ENCODE results near the gene GNG12. TPM values are rescaled to one million over a fixed set of nuclear protein-coding genes. Genes with fewer than 3 reads are reported as not detected.
A peak's percentile ranks its signal among the peaks of the same experiment; 100 is the strongest.

Gene GNG12
- total RNA-seq, 1 donor from 2014 or later = 100 TPM

DNA sequence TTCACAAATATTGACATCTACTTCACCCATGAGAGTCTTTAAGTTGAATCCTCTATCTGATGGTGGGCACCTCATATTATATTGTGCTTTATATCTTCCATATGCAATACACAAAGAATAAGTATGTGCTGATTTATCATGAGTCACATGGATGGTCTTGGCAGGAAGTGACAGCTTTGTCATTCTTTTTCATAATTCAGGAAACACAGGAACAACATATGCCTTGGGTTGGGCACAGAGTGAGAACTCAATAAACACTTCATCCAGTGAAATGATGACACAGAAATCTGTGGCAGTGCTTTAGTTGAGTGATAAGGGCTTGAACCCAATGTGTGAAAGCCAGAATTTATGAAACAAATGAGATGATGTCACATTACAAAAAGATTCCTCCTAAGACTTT is 107.0 kb downstream of the GNG12 start:
- Mint-ChIP-seq H3K27ac (ENCODE audit: unreplicated experiment) (peak overlapping the region; percentile 28), H3K27me3 (ENCODE audit: unreplicated experiment) (no peaks in the 10 kb centered on the region), H3K36me3 (ENCODE audit: unreplicated experiment) (peaks cover 3% of the 10 kb centered on the region), H3K4me1 (ENCODE audit: unreplicated experiment) (peaks cover 26% of the 10 kb centered on the region), H3K4me3 (ENCODE audit: unreplicated experiment) (no peak overlapping the region), H3K9me3 (ENCODE audit: unreplicated experiment) (no peaks in the 10 kb centered on the region)
- DNase-seq (ENCODE audit: extremely low spot score, unreplicated experiment) = no peak
- TF ChIP-seq, protein P1, sequence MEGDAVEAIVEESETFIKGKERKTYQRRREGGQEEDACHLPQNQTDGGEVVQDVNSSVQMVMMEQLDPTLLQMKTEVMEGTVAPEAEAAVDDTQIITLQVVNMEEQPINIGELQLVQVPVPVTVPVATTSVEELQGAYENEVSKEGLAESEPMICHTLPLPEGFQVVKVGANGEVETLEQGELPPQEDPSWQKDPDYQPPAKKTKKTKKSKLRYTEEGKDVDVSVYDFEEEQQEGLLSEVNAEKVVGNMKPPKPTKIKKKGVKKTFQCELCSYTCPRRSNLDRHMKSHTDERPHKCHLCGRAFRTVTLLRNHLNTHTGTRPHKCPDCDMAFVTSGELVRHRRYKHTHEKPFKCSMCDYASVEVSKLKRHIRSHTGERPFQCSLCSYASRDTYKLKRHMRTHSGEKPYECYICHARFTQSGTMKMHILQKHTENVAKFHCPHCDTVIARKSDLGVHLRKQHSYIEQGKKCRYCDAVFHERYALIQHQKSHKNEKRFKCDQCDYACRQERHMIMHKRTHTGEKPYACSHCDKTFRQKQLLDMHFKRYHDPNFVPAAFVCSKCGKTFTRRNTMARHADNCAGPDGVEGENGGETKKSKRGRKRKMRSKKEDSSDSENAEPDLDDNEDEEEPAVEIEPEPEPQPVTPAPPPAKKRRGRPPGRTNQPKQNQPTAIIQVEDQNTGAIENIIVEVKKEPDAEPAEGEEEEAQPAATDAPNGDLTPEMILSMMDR (IDR thresholded peaks at IDR 0.05) = no peak

DNA sequence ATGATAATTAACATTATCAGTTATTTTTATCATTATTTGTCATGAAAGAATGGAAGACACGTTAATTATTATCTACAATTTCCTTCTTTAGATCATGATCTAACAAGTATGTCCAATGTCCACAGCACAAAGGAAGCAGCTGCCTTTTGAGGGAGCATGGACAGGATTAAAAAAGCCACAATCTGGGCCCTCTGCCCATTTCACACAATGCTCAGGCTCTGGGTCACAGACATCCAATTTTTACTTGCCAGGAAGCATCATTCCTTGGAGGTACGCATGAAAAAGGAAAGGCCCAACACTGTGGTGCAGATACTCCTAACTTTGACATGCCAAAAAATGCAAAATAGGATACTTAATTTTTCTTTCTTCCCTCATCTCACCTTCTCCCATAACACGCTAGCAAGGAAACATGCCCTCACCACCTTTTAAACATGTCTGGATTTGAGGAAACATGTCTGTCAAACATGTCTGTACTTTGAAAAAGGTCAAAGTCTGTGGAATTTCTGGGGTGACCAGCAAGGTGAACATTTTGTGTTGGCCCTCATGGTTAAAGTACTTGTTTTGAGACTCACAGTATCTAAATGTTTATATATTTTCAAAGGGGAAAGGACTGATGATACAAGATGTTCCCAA is 108.2 kb downstream of the GNG12 start:
- H3K27ac Mint-ChIP-seq (ENCODE audit: unreplicated experiment) = peak overlapping the region; percentile 71
- H3K4me1 Mint-ChIP-seq (ENCODE audit: unreplicated experiment) = peaks cover 24% of the 10 kb centered on the region
- no peaks in the 10 kb centered on the region for H3K9me3 Mint-ChIP-seq (ENCODE audit: unreplicated experiment)
- H3K4me3 Mint-ChIP-seq (ENCODE audit: unreplicated experiment) = no peak overlapping the region
- no peak for DNase-seq (ENCODE audit: extremely low spot score, unreplicated experiment)
- H3K36me3 Mint-ChIP-seq (ENCODE audit: unreplicated experiment) = peaks cover 3% of the 10 kb centered on the region
- TF ChIP-seq, protein P1 (IDR thresholded peaks at IDR 0.05) = no peak
- H3K27me3 Mint-ChIP-seq (ENCODE audit: unreplicated experiment) = no peaks in the 10 kb centered on the region

DNA sequence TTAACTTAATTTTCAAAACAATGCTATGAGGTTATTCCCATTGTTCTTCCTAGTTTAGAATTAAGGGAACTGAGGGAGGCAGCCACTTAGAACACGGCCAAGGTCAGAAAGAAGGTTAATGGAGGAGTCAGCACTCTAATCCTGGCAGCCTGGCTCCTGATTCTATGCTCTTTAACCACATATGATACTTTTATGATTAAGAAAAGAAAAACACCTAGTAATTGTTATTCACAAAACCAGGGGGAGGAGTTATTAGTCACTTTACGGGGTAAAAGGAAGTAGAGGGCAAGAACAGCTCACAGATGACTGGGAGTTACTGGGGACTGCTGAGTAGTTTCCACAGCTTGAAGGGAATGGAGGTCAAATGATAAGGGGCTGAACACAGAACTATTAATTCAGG is 109.6 kb downstream of the GNG12 start:
- H3K36me3 Mint-ChIP-seq (ENCODE audit: unreplicated experiment) = peaks cover 2% of the 10 kb centered on the region
- H3K27ac Mint-ChIP-seq (ENCODE audit: unreplicated experiment) = no peak overlapping the region
- H3K9me3 Mint-ChIP-seq (ENCODE audit: unreplicated experiment) = no peaks in the 10 kb centered on the region
- peaks cover 28% of the 10 kb centered on the region for H3K4me1 Mint-ChIP-seq (ENCODE audit: unreplicated experiment)
- TF ChIP-seq, protein P1 (IDR thresholded peaks at IDR 0.05) = no peak
- DNase-seq (ENCODE audit: extremely low spot score, unreplicated experiment) = no peak
- H3K4me3 Mint-ChIP-seq (ENCODE audit: unreplicated experiment) = no peak overlapping the region
- H3K27me3 Mint-ChIP-seq (ENCODE audit: unreplicated experiment) = no peaks in the 10 kb centered on the region

DNA sequence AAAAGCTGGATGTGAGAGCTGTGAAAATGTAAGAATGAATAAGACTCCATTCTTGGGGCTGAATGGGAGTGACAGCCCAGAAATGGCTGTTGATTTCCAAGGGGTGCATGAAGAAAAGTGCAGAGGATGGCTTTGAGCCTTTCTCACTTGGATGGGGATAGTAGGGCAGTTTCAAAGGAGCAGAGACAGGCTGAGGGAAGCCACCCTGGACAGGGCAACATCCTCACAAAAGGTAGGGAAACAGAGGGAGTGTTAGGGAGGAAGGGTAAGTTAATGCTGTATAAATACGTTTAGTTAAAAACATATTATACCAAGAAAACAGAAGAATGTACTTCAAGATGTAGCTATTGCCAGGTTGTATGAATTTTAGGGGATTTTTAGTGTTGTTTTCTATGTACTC is 110.1 kb downstream of the GNG12 start:
- Mint-ChIP-seq H3K27ac (ENCODE audit: unreplicated experiment) (no peak overlapping the region), H3K36me3 (ENCODE audit: unreplicated experiment) (peaks cover 2% of the 10 kb centered on the region), H3K4me1 (ENCODE audit: unreplicated experiment) (peaks cover 30% of the 10 kb centered on the region), H3K9me3 (ENCODE audit: unreplicated experiment) (no peaks in the 10 kb centered on the region), H3K4me3 (ENCODE audit: unreplicated experiment) (no peak overlapping the region), H3K27me3 (ENCODE audit: unreplicated experiment) (no peaks in the 10 kb centered on the region)
- TF ChIP-seq, protein P1 (IDR thresholded peaks at IDR 0.05) = no peak
- no peak for DNase-seq (ENCODE audit: extremely low spot score, unreplicated experiment)

DNA sequence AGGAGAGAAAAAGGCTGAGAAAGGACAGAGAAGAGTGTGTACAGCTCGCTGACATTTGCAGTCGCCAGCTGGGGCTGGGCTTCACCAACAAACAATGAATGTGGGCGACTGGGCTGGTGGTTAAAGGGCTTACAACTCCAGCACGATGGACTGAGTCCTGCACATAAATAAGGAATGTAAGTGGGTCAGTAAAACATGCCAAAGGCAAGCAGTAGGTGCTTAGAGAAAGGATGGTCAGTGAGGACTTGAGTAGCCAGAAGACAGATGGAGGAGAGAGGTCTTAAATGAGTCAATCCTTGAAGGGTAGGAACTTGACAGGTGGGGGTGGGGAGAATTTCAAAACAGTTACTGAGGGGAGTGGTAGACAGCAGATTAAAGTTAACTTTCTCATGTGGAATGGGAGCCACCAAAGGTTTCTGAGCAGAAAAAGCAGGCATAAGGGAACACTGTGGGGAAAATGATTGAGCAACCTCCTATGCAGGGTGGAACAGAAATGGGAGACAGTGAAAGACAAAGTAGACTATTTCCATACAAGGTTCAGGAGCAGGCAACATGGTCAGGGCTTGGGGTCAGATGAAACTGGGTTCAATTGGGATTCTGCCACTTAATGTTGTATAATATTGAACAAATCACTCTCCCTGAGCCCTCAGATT is 110.8 kb downstream of the GNG12 start:
- Mint-ChIP-seq H3K27ac (ENCODE audit: unreplicated experiment) (no peak overlapping the region), H3K4me3 (ENCODE audit: unreplicated experiment) (no peak overlapping the region), H3K27me3 (ENCODE audit: unreplicated experiment) (no peaks in the 10 kb centered on the region), H3K4me1 (ENCODE audit: unreplicated experiment) (peaks cover 32% of the 10 kb centered on the region), H3K9me3 (ENCODE audit: unreplicated experiment) (no peaks in the 10 kb centered on the region), H3K36me3 (ENCODE audit: unreplicated experiment) (peaks cover 4% of the 10 kb centered on the region)
- TF ChIP-seq, protein P1 (IDR thresholded peaks at IDR 0.05) = no peak
- DNase-seq (ENCODE audit: extremely low spot score, unreplicated experiment) = no peak
